IMR-90 (cell line): ENCODE results near the gene NRIP3.

ENCODE experiments used
- BHLHE40 ChIP-seq: fragments of 150-350 bp; IDR thresholded peaks from 2 replicates; pipeline ENCODE4 v1.6.1; 2016; ENCODE audit warnings: mild to moderate bottlenecking, low read depth, low read length
- CEBPB ChIP-seq: IDR thresholded peaks from 2 replicates; pipeline ENCODE4 v1.6.1; 2012; ENCODE audit warnings: low read depth, low read length, improper control_type of control experiment
- MAFK ChIP-seq: IDR thresholded peaks from 2 replicates; pipeline ENCODE4 v1.6.1; 2012; ENCODE audit warnings: low read depth, low read length, improper control_type of control experiment
- MXI1 ChIP-seq: IDR thresholded peaks from 2 replicates; pipeline ENCODE4 v1.6.1; 2012; ENCODE audit warnings: low read depth, mild to moderate bottlenecking, low read length, moderate library complexity, borderline replicate concordance
- NFE2L2 ChIP-seq: fragments of 150-350 bp; IDR thresholded peaks from 2 replicates; pipeline ENCODE4 v1.6.1; 2016; ENCODE audit warnings: low read depth, mild to moderate bottlenecking, low read length
- POLR2A ChIP-seq: IDR thresholded peaks from 2 replicates; pipeline ENCODE4 v1.6.1; 2012; ENCODE audit warnings: mild to moderate bottlenecking, low read depth, low read length
- RAD21 ChIP-seq: IDR thresholded peaks from 2 replicates; pipeline ENCODE4 v1.6.1; 2012; ENCODE audit warnings: low read length, improper control_type of control experiment
- RFX5 ChIP-seq: IDR thresholded peaks from 2 replicates; pipeline ENCODE4 v1.8.0; 2012; ENCODE audit warnings: low read depth, mild to moderate bottlenecking, low read length, moderate library complexity
- SMC3 ChIP-seq: fragments of 150-350 bp; IDR thresholded peaks from 2 replicates; pipeline ENCODE4 v1.6.1; 2016; ENCODE audit warnings: low read depth, mild to moderate bottlenecking, antibody characterized with exemption, low read length, moderate library complexity
- TF ChIP-seq, protein P1 (sequence below): conservative IDR thresholded peaks from 2 replicates; pipeline ENCODE4 v1.5.1; 2012; ENCODE audit warnings: mild to moderate bottlenecking, low read depth, low read length, improper control_type of control experiment
- TF ChIP-seq, protein P2 (sequence below): fragments of 150-350 bp; IDR thresholded peaks from 2 replicates; pipeline ENCODE4 v1.6.1; 2016; ENCODE audit warnings: low read depth, mild to moderate bottlenecking, low read length, moderate library complexity, borderline replicate concordance

GRCh38 chr11:8947230-8947943 lies 56.4 kb downstream of the NRIP3 start:
- TF ChIP-seq BHLHE40 = no peak
- TF ChIP-seq, protein P1, sequence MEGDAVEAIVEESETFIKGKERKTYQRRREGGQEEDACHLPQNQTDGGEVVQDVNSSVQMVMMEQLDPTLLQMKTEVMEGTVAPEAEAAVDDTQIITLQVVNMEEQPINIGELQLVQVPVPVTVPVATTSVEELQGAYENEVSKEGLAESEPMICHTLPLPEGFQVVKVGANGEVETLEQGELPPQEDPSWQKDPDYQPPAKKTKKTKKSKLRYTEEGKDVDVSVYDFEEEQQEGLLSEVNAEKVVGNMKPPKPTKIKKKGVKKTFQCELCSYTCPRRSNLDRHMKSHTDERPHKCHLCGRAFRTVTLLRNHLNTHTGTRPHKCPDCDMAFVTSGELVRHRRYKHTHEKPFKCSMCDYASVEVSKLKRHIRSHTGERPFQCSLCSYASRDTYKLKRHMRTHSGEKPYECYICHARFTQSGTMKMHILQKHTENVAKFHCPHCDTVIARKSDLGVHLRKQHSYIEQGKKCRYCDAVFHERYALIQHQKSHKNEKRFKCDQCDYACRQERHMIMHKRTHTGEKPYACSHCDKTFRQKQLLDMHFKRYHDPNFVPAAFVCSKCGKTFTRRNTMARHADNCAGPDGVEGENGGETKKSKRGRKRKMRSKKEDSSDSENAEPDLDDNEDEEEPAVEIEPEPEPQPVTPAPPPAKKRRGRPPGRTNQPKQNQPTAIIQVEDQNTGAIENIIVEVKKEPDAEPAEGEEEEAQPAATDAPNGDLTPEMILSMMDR = no peak
- TF ChIP-seq RAD21 = no peak
- TF ChIP-seq MXI1 = no peak
- no peak for TF ChIP-seq NFE2L2
- TF ChIP-seq POLR2A = no peak
- TF ChIP-seq, protein P2, sequence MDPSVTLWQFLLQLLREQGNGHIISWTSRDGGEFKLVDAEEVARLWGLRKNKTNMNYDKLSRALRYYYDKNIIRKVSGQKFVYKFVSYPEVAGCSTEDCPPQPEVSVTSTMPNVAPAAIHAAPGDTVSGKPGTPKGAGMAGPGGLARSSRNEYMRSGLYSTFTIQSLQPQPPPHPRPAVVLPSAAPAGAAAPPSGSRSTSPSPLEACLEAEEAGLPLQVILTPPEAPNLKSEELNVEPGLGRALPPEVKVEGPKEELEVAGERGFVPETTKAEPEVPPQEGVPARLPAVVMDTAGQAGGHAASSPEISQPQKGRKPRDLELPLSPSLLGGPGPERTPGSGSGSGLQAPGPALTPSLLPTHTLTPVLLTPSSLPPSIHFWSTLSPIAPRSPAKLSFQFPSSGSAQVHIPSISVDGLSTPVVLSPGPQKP = no peak
- TF ChIP-seq SMC3 = no peak
- TF ChIP-seq MAFK = 0 out of 2 replicates have a peak, but pooled peaks have one; percentile 1
- peak; percentile 82 for TF ChIP-seq CEBPB
- no peak for TF ChIP-seq RFX5
